ENCODE data around the gene DNM3.
"Not testable (repeated sequence)": the region's sequence is repeated elsewhere in the genome, so short reads cannot be mapped to it uniquely, and the experiment has no call there.

GRCh38 chr1:172055816-172056419, 214.6 kb downstream of the DNM3 start:
- not testable (repeated sequence) for TF ChIP-seq CTCF, POLR2A (IDR thresholded peaks at IDR 0.05)

Data from adrenal gland (tissue), 5 donors.